Measurements from ENCODE around the gene PRKCQ. TPM values are rescaled to one million over a fixed set of nuclear protein-coding genes. Genes with fewer than 3 reads are reported as not detected.

The PRKCQ gene
- total RNA-seq, 1 experiment from 2014 or later: 12.1 TPM

GRCh38 chr10:6514180-6514579 is 65.9 kb downstream of the PRKCQ start:
- TF ChIP-seq, protein P1, sequence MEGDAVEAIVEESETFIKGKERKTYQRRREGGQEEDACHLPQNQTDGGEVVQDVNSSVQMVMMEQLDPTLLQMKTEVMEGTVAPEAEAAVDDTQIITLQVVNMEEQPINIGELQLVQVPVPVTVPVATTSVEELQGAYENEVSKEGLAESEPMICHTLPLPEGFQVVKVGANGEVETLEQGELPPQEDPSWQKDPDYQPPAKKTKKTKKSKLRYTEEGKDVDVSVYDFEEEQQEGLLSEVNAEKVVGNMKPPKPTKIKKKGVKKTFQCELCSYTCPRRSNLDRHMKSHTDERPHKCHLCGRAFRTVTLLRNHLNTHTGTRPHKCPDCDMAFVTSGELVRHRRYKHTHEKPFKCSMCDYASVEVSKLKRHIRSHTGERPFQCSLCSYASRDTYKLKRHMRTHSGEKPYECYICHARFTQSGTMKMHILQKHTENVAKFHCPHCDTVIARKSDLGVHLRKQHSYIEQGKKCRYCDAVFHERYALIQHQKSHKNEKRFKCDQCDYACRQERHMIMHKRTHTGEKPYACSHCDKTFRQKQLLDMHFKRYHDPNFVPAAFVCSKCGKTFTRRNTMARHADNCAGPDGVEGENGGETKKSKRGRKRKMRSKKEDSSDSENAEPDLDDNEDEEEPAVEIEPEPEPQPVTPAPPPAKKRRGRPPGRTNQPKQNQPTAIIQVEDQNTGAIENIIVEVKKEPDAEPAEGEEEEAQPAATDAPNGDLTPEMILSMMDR (conservative IDR thresholded peaks at IDR 0.05): no peak
- Histone ChIP-seq H3K18ac (ENCODE audit: insufficient read length, low read depth, low read length) (no peak overlapping the region), H4K8ac (replicated peaks; ENCODE audit: insufficient read length, low read depth, low read length) (no peak overlapping the region), H3K27me3 (ENCODE audit: insufficient read depth, low read length) (no peaks in the 10 kb centered on the region), H3K27ac (ENCODE audit: insufficient read length, low read depth, low read length) (no peak overlapping the region), H3K56ac (ENCODE audit: insufficient read length, low read depth, low read length) (no peak overlapping the region), H2BK12ac (ENCODE audit: insufficient read length, low read depth, low read length) (no peak overlapping the region), H3K79me2 (ENCODE audit: insufficient read depth, low read length) (no peaks in the 10 kb centered on the region), H3K23me2 (ENCODE audit: insufficient read length, low read depth, low read length, poor library complexity, severe bottlenecking) (no peaks in the 10 kb centered on the region), H3K14ac (ENCODE audit: insufficient read depth, low read length) (no peak overlapping the region), H3K4ac (ENCODE audit: low read depth, low read length) (no peak overlapping the region), H2AFZ (ENCODE audit: low read length) (no peak overlapping the region), H4K20me1 (ENCODE audit: control insufficient read depth, insufficient read depth, insufficient read length) (no peaks in the 10 kb centered on the region), H2AK5ac (ENCODE audit: insufficient read length, low read length) (no peak overlapping the region), H3K4me2 (ENCODE audit: insufficient read depth, insufficient read length, low read length) (no peak overlapping the region), H3K9me3 (ENCODE audit: control insufficient read depth, low read depth, low read length) (peaks cover 8% of the 10 kb centered on the region), H2BK15ac (ENCODE audit: low read depth, low read length) (no peak overlapping the region), H3K9ac (ENCODE audit: extremely low read depth, insufficient read length, low read length) (no peak overlapping the region), H4K5ac (ENCODE audit: insufficient read length, low read depth, low read length) (no peak overlapping the region), H3T11ph (ENCODE audit: low read length) (no peak overlapping the region), H2BK20ac (ENCODE audit: low read depth, low read length, poor library complexity, severe bottlenecking) (no peak overlapping the region), H3K4me1 (ENCODE audit: insufficient read depth, low read length) (no peaks in the 10 kb centered on the region), H2BK120ac (ENCODE audit: low read depth, low read length, poor library complexity, severe bottlenecking) (no peak overlapping the region), H3K23ac (ENCODE audit: insufficient read length, low read depth, low read length) (no peak overlapping the region), H3K79me1 (ENCODE audit: insufficient read depth, low read depth, low read length, poor library complexity, severe bottlenecking) (no peaks in the 10 kb centered on the region), H4K91ac (ENCODE audit: insufficient read length, low read depth, low read length) (no peak overlapping the region), H2BK5ac (ENCODE audit: insufficient read length, low read length) (no peak overlapping the region)
- Mint-ChIP-seq H3K4me3 (no peak overlapping the region), H3K9me3 (peaks cover 4 to 17% of the 10 kb centered on the region in 2 experiments; a peak in 4 of 5 replicates), H3K27me3 (ENCODE audit: low read depth) (no peaks in the 10 kb centered on the region), H3K36me3 (ENCODE audit: insufficient read depth in 1 of 3, low read depth in 3 of 3) (peaks cover 18 to 43% (median 24%) of the 10 kb centered on the region in 3 experiments), H3K4me1 (peaks cover 20 to 21% of the 10 kb centered on the region in 2 experiments), H3K27ac (no peak overlapping the region)
- no peak for DNase-seq
- WGBS (ENCODE audit: extremely low coverage, insufficient read length, low lambda C conversion rate): no CpG with 5 or more reads among the region's 7 CpGs
